HG03378 (cell line): ENCODE measurements around the gene SH2D3A.

ENCODE experiments used
- ATAC-seq: cut with Tn5 transposase; IDR thresholded peaks from one replicate; pipeline ENCODE4 v1.9.1; 2021; ENCODE audit warnings: mild to moderate bottlenecking, moderate library complexity; ENCODE audit not compliant: unreplicated experiment

Gene SH2D3A

GRCh38 chr19:6738787-6739389, 28.3 kb downstream of the SH2D3A start:
- no peak for ATAC-seq

- ATAC-seq: peak; percentile 0
Observed at GRCh38 chr19:6737873-6738786, 29.1 kb downstream of the SH2D3A start.

- peak; percentile 73 for ATAC-seq
Observed at GRCh38 chr19:6737284-6737872, 29.9 kb downstream of the SH2D3A start, which contains the start of gene GPR108. GPR108 (minus strand) TSS chr19:6737580; CDS start chr19:6737576, 4 bp downstream.

- no peak for ATAC-seq
Observed at GRCh38 chr19:6736917-6737283, 30.3 kb downstream of the SH2D3A start.

- no peak for ATAC-seq
Observed at GRCh38 chr19:6736169-6736916, 30.9 kb downstream of the SH2D3A start.

GRCh38 chr19:6735181-6735911, 31.9 kb downstream of the SH2D3A start:
- ATAC-seq: no peak

GRCh38 chr19:6734096-6734696, 33.0 kb downstream of the SH2D3A start:
- ATAC-seq: no peak

- ATAC-seq: no peak
Observed at GRCh38 chr19:6733338-6734095, 33.7 kb downstream of the SH2D3A start.

- no peak for ATAC-seq
Observed at GRCh38 chr19:6732803-6733337, 34.4 kb downstream of the SH2D3A start.

- no peak for ATAC-seq
Observed at GRCh38 chr19:6731822-6732221, 35.4 kb downstream of the SH2D3A start.

GRCh38 chr19:6730941-6731670, 36.1 kb downstream of the SH2D3A start:
- ATAC-seq: no peak

- no peak for ATAC-seq
Observed at GRCh38 chr19:6730153-6730804, 37.0 kb downstream of the SH2D3A start.

- no peak for ATAC-seq
Observed at GRCh38 chr19:6729573-6730152, 37.6 kb downstream of the SH2D3A start.

- ATAC-seq: no peak
Observed at GRCh38 chr19:6728346-6728745, 38.9 kb downstream of the SH2D3A start.

GRCh38 chr19:6725513-6726231, 41.6 kb downstream of the SH2D3A start:
- no peak for ATAC-seq

- no peak for ATAC-seq
Observed at GRCh38 chr19:6724631-6725492, 42.4 kb downstream of the SH2D3A start.
